Astrocyte (in vitro differentiated cells and primary cell): ENCODE data around the gene SLN. TPM values are rescaled to one million over a fixed set of nuclear protein-coding genes. Genes with fewer than 3 reads are reported as not detected.

Source experiments
- DNase-seq: peaks from one replicate; pipeline ENCODE4 v3.0.0-alpha.2; 2010; ENCODE audit warnings: low read depth
- FAIRE-seq: peaks from 2 replicates; lab custom pipeline; 2011; peaks lifted over from hg19 to GRCh38; lab: Jason Lieb, UNC
- H2AFZ ChIP-seq: 2 replicates; pipeline ENCODE4 v1.6.0; 2012; ENCODE audit warnings: low read depth, low read length, inconsistent platforms
- H3K27ac ChIP-seq: 2 replicates; pipeline ENCODE4 v1.5.1; 2011; ENCODE audit warnings: low read depth, low read length, inconsistent platforms
- H3K27me3 ChIP-seq: 2 replicates; pipeline ENCODE4 v1.6.0; 2011; ENCODE audit warnings: low read length, inconsistent platforms; ENCODE audit not compliant: insufficient read depth
- H3K36me3 ChIP-seq: 2 replicates; pipeline ENCODE4 v1.5.1; 2011; ENCODE audit warnings: low read length, inconsistent platforms; ENCODE audit not compliant: insufficient read depth
- H3K4me1 ChIP-seq: 2 replicates; pipeline ENCODE4 v1.5.1; 2011; ENCODE audit warnings: low read length, inconsistent platforms; ENCODE audit not compliant: insufficient read depth
- H3K4me2 ChIP-seq: 2 replicates; pipeline ENCODE4 v1.6.0; 2012; ENCODE audit warnings: low read length, inconsistent platforms
- H3K4me3 ChIP-seq: 2 replicates; pipeline ENCODE4 v1.5.1; 2011; ENCODE audit warnings: low read depth, mild to moderate bottlenecking, low read length, inconsistent platforms; ENCODE audit not compliant: insufficient read depth
- H3K79me2 ChIP-seq: 2 replicates; pipeline ENCODE4 v1.6.0; 2012; ENCODE audit warnings: mild to moderate bottlenecking, low read length, inconsistent platforms; ENCODE audit not compliant: insufficient read depth
- H3K9ac ChIP-seq: 2 replicates; pipeline ENCODE4 v1.6.0; 2012; ENCODE audit warnings: mild to moderate bottlenecking, low read length, inconsistent platforms
- H3K9me3 ChIP-seq: 2 replicates; pipeline ENCODE4 v1.5.1; 2012; ENCODE audit warnings: low read depth, mild to moderate bottlenecking, low read length, inconsistent platforms; ENCODE audit not compliant: insufficient read depth
- H4K20me1 ChIP-seq: 2 replicates; pipeline ENCODE4 v1.6.0; 2012; ENCODE audit warnings: low read length, inconsistent platforms; ENCODE audit not compliant: insufficient read depth
- H3K27ac Mint-ChIP-seq: one replicate; pipeline ENCODE4 v1.8.0; 2021; ENCODE audit warnings: mild to moderate bottlenecking, mixed read lengths; ENCODE audit not compliant: unreplicated experiment
- H3K27me3 Mint-ChIP-seq: one replicate; pipeline ENCODE4 v1.8.0; 2021; ENCODE audit warnings: low read depth, mixed read lengths; ENCODE audit not compliant: unreplicated experiment
- H3K36me3 Mint-ChIP-seq: one replicate; pipeline ENCODE4 v1.8.0; 2021; ENCODE audit warnings: low read depth, mixed read lengths; ENCODE audit not compliant: unreplicated experiment
- H3K4me1 Mint-ChIP-seq: one replicate; pipeline ENCODE4 v1.8.0; 2021; ENCODE audit warnings: low read depth, mixed read lengths; ENCODE audit not compliant: unreplicated experiment
- H3K4me3 Mint-ChIP-seq: one replicate; pipeline ENCODE4 v1.8.0; 2021; ENCODE audit warnings: mild to moderate bottlenecking, moderate library complexity, mixed read lengths; ENCODE audit not compliant: unreplicated experiment
- H3K9me3 Mint-ChIP-seq: one replicate; pipeline ENCODE4 v1.8.0; 2021; ENCODE audit warnings: mild to moderate bottlenecking, mixed read lengths; ENCODE audit not compliant: unreplicated experiment
- CTCF ChIP-seq: IDR thresholded peaks from 2 replicates; pipeline ENCODE4 v1.5.1; 2011; ENCODE audit warnings: low read depth, mild to moderate bottlenecking, inconsistent platforms, low read length, moderate library complexity; ENCODE audit not compliant: insufficient read depth
- EZH2 ChIP-seq: IDR thresholded peaks from 2 replicates; pipeline ENCODE4 v1.6.1; 2012; ENCODE audit warnings: mild to moderate bottlenecking, low read length, inconsistent platforms; ENCODE audit not compliant: insufficient read depth
- total RNA-seq: library from RNA; stranded (reverse); gene quantifications from 2 replicates; pipeline ENCODE4 v1.2.1, GENCODE V29; 2021

SLN gene
- total RNA-seq, 1 donor from 2014 or later: 4.9 TPM

GRCh38 chr11:107702723-107703122 is 9.1 kb downstream of the SLN start:
- Mint-ChIP-seq H3K27me3 (no peaks in the 10 kb centered on the region), H3K4me3 (no peak overlapping the region)

GRCh38 chr11:107702109-107702660 is 9.7 kb downstream of the SLN start:
- Mint-ChIP-seq H3K27me3 (no peaks in the 10 kb centered on the region), H3K36me3 (no peaks in the 10 kb centered on the region), H3K4me3 (no peak overlapping the region), H3K9me3 (peaks cover 4% of the 10 kb centered on the region), H3K4me1 (peaks cover 54% of the 10 kb centered on the region), H3K27ac (peak overlapping the region; percentile 58)
- FAIRE-seq (no peak), DNase-seq (no peak)
- Histone ChIP-seq H3K4me3 (no peak overlapping the region), H2AFZ (no peak overlapping the region), H3K4me2 (no peak overlapping the region), H3K36me3 (no peaks in the 10 kb centered on the region), H3K9ac (no peak overlapping the region), H3K4me1 (peaks cover 19% of the 10 kb centered on the region), H3K27ac (no peak overlapping the region), H3K9me3 (no peaks in the 10 kb centered on the region), H3K79me2 (no peaks in the 10 kb centered on the region), H3K27me3 (no peaks in the 10 kb centered on the region), H4K20me1 (no peaks in the 10 kb centered on the region)
- TF ChIP-seq CTCF (no peak), EZH2 (no peak)

More at GRCh38 chr11:107702723-107703122, 9.1 kb downstream of the SLN start:
- TF ChIP-seq EZH2 (no peak), CTCF (no peak)
- DNase-seq: no peak
- H2AFZ ChIP-seq: no peak overlapping the region
- no peak overlapping the region for H3K9ac ChIP-seq
- no peak overlapping the region for H3K27ac ChIP-seq
- Mint-ChIP-seq H3K4me1 (peaks cover 54% of the 10 kb centered on the region), H3K27ac (peak overlapping the region; percentile 21), H3K9me3 (peaks cover 4% of the 10 kb centered on the region), H3K36me3 (no peaks in the 10 kb centered on the region)
- FAIRE-seq: no peak
- no peaks in the 10 kb centered on the region for H4K20me1 ChIP-seq
- no peak overlapping the region for H3K4me2 ChIP-seq
- no peaks in the 10 kb centered on the region for H3K27me3 ChIP-seq
- H3K9me3 ChIP-seq: no peaks in the 10 kb centered on the region
- H3K4me1 ChIP-seq: peaks cover 19% of the 10 kb centered on the region
- no peaks in the 10 kb centered on the region for H3K79me2 ChIP-seq
- no peak overlapping the region for H3K4me3 ChIP-seq
- no peaks in the 10 kb centered on the region for H3K36me3 ChIP-seq
